HK-2 (cell line): Measurements from ENCODE around the gene SPATA31C2.
"Not testable (repeated sequence)": the region's sequence is repeated elsewhere in the genome, so short reads cannot be mapped to it uniquely, and the experiment has no call there.

ENCODE experiments used
- DNase-seq: peaks from one replicate; pipeline ENCODE4 v3.0.0-alpha.2; 2018; ENCODE audit not compliant: unreplicated experiment

SPATA31C2 gene

DNA sequence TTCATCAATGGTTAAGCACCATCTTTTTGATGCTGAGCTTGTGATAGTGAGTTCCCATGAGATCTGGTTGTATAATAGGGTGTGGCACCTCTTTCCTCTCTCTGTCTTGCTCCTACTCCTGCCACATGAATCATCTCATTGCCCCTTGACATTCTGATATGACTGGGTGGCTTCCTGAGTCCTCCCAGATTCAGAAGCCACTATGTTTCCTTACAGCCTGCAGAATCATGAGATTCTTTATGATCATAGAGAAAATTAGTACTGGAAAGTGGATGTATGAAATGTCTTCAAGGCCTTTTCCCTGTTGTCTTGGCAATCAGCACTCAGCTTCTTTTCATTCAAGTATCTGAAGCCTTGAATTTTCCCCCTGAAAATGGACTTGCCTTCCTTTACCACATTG is 14.9 kb downstream of the SPATA31C2 start:
- not testable (repeated sequence) for DNase-seq

DNA sequence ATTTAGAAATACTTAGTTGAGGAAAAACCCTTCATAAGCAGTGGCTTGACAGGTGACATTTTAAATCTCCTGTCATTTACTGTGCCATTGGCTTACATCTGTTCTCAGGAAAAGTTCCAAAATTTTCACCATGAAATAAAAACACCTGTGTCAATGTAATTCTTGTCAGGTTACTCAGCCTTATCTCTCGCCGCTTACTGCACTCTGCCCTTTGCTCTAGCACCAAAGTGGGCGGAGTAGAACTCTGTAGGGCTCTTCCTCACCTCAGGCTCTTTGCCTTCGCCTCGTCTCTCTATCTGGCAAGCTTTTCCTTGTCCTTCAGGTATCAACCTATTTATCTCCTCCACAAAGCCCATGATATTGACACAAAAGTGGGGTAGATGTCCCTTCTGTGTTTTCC is 20.2 kb downstream of the SPATA31C2 start:
- not testable (repeated sequence) for DNase-seq

DNA sequence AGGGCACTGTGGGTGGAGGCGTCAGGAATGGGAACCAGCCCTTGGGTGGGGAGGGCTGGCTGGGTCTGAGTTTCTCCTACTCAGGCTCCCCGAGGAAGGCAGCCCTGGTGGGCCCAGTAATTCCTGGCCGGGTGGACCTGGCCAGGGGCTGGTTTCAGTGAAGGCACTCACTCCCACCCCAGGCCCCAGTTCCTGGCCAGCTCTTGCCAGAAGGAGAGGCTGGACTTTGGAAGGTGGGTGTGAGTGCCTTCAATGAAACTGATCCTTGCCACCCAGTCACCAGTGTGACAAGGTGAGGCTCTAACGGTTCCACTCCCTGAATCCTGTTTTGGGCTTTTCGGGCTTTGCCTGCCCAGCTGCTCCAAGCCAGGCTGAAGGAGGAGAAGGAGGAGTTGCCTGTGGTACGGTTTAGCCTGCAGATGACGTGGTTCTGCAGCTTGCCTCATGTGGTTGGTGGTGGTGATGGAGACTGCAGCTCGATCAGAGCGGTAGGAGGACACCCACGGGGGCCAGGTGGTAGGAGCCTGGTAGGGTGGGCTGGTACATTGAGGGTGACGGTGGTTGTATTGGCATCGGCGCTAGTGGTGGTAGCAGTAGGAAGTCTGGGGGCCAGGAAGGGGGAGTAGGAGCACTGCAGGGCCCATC is 23.2 kb downstream of the SPATA31C2 start:
- not testable (repeated sequence) for DNase-seq

DNA sequence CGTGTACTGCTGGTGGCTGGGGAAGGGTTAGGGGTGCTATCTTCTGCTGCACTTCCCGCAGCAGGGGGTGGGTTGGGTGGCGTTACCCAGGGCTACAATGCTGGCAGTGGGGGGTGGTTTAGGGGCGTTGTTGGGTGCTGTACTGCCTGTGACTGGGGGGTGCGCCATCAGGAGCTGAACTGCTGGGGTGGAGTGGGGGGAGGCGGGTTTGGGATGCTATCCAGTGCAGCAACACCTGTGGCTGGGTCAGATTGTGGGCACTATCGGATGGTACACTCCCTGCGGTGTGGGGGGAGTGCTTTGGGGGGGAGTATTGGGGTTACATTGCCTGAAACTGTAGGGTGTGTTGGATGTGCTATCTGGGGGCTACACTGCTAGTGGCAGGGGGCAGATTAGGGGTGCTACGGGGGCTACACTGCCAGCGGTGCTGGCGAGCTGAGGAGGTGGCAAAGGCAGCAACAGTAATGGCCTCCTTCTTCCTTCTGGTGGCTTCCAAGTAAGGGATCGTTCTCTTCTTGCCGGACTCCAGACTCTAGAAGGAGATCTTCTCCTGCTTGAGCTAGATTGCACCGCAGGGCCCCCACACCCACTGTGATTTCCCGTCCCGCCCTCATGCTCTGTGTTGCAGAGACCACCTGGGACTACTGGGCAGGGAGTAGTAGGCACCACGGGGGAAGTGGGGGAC is 23.9 kb downstream of the SPATA31C2 start:
- not testable (repeated sequence) for DNase-seq

DNA sequence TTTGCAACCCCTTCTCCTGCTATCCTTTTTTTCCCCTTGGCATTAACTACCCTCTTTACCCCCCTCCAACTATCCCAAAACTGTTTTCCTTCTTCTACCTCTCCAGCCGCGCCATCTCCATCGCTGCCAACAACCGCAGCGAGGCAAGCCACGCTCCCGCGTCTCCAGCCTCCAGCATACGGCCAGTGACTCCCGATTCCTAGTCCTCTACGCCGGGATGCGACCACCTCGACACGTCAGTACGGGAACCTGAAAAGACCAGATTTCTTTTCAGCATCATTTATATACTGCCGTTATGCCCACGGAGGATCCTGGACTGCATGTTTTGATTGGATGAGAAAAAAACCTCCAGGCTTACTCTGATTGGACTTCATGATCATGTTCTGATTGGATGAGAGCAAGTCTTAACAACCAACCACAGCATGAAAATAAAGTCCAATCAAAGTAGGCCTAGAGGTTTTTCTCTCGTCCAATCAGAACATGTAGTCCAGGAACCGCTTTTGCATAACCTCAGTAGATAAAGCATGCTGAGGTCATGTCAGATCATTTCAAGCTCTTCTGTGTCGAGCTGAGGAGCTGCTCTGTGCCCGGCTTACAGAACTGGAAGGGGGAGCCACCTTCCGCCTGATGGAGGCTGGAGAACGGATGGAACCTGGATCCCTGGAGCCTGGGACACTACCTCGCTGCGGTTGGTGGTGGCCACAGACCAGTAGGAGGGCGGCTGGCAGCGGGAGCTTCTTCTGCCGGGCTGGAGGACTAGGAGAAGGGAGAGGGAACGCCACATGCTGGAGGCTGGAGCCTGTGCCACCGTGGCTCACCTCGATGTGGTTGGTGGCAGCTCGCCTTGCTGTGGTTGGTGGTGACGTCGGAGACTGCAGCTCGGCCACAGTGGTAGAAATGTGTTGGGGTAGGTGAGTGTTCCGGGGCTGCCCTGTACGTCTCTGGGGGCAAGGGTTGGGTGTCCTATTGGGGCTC is 24.8 kb downstream of the SPATA31C2 start:
- not testable (repeated sequence) for DNase-seq

DNA sequence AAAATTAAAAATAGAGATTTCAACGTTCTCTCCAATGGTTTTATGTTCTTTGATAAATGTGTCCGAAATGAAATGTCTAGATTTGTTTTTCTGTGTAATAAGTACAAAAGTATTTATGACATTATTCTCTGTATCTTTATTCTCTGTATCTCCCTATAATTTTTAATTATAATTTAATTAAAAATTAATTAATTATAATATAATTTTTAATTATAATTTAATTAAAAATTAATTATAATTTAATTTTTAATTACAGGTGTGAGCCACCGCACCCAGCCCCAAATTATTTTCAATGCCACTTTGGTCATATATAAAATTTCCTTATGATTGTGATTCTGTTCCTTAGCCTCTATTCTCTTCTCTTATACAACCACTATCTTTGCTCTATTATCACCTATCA is 28.2 kb downstream of the SPATA31C2 start:
- no peak for DNase-seq

DNA sequence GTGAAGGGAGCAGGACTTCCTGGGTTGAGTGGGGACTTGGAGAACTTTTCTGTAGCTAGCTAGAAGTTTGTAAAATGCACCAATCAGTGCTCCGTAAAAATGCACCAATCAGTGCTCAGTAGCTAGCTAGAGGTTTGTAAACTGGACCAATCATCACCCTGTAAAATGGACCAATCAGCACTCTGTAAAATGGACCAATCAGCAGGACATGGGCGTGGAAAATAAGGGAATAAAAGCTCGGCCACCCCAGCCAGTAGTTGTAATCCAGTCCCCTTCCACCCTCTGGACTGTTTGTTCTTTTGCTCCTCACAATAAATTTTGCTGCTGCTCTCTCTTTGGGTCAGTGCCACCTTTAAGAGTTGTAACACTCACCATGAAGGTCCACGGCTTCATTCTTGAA is 29.5 kb downstream of the SPATA31C2 start:
- DNase-seq = no peak

DNA sequence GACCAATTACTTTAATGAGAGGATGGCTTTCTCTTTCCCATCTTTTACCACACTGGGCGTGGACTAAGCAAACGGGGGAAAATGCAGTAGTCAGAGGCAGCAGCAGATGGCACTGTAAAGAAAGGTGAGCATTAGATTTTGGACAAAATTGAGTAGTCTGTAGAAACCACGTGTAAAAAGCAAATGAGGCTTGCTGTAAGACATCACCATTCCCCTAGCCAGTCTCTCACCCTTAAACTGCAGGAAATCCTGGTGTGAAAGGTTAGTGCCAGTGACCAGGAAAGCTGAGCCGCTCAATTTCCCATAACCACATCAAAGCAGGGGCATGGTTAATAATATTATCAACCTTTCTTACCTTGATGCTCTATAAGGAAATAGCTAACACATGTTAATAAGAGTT is 31.8 kb downstream of the SPATA31C2 start:
- DNase-seq = no peak

DNA sequence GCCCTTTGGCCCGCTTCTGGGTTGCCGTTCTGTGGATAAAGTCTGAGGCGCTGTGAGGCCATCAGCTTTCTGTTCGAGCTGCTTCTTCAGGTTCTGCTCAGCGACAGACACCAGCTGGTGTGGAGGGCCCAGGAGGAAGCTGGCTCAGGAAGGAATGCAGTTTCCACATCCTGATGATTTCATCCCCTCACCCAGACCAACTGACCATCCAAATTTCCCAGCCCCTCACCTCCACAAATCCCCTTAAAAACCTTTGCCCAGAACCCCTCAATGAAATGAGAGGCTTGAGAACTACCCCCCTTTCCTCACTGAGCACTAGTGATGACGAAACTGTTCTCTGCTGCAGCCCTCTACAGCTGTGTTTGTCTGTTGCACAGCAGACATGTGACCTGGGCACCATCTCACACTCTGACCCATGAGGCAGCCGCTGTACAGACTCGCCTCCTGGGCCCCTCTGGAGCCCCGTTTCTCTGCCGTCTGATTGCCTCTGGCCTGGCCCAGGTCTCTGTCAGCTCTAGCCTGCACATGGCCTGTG is 45.4 kb downstream of the SPATA31C2 start:
- DNase-seq = no peak

DNA sequence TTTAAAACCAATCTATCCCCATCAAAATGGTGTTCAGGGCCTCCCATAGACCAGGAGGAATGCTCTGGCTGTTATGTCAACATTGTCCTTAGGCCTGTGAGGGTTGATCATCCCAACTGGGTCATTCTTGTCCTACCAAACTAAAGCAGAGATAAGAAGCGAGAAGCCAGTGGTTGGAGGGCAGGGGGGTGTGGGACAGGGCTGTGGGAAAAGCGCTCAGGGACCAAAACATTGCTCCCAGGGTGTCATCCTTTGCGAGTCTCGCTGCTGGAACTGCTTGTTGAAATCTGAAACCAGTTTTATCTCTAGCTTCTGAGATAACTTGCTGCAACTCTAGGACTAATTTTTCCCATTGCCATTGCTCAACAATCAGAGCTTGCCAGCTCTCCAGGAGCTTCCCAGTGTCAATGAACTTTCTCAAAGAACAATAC is 48.1 kb downstream of the SPATA31C2 start:
- no peak for DNase-seq

DNA sequence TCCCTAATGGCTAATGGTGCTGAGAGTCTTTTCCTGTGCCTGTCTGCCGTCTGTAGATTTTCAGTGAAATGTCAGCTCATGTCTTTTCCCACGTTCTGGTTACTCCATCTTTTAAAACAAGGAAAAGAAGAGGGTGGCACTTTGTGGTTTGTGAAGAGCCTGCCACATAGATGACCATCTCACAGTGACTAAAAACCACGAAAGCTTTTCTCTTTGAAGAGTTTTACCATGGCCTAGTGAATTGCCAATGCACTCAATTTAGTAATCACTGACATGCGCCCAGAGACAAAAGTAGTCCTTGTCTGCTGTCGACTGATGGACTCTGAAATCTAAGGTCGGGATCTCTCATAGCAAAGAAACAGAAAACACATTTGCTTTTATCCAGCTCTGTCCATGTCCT is 50.4 kb downstream of the SPATA31C2 start:
- no peak for DNase-seq

DNA sequence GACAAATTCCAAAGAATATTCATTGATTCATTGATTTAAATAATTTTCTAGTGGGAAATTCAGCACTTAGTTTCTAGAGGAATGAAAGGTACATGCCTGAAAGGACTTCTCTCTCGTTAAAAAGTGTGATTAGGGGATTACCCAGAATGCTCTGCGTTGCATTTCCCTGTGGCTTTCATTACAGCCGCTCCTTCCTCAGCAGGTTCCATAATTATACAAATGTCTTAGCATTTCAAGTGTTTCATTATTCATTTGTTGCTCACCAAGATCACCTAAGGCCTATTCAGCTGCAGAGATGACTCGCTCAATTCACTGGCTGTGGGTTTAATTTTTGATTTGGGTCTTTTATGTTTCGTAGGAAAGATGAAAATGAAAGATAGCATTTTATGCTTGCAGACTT is 52.8 kb downstream of the SPATA31C2 start:
- DNase-seq = no peak

DNA sequence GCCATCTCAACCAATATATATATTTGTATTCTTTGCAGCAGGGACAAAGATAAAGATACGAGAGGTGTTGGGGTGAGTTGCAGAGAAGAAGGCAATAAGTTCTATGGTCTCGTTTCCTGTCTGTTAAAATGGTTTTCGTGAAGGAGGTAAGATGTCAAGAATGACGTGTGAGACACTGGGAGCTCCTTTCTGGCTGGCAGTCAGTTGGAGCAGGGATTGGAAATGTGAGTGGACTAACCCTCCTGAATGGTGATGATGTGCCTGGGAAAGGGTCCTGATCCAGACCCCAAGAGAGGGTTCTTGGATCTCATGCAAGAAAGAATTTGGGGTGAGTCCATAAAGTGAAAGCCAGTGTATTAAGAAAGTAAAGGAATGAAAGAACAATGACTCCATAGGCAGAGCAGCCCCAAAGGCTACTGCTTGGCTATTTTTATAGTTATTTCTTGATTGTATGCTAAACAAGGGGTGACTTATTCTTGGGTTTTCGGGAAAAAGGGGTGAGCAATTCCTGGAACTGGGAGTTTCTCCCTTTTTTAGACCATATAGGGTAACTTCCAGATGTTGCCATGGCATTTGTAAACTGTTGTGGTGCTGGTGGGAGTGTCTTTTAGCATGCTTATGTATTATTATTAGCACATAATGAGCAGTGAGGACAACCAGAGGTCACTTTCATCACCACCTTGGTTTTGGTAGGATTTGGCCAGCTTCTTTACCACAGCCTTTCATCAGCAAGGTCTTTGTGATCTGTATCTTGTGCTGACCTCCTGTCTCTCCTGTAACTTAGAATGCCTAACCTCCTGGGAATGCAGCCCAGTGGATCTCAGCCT is 53.7 kb downstream of the SPATA31C2 start:
- DNase-seq = no peak
